Measurements from ENCODE around the gene ZNF618. TPM values are rescaled to one million over a fixed set of nuclear protein-coding genes. Genes with fewer than 3 reads are reported as not detected.

ZNF618 gene
- total RNA-seq, 1 experiment from 2014 or later, result 1.8 TPM

- no peak for DNase-seq (ENCODE audit: low read depth, low spot score)
- TF ChIP-seq POLR2AphosphoS5 (IDR thresholded peaks at IDR 0.05; ENCODE audit: low read depth, low read length) (no peak), TCF7L2 (IDR thresholded peaks at IDR 0.05; ENCODE audit: low read depth, low read length) (no peak)
- in situ Hi-C loops (cut with HindIII; ENCODE audit: low pct_unique_long_range_greater_than_20kb, low sequenced_read_pairs) (no loop called here), intact Hi-C loops (cut with micrococcal nuclease; ENCODE audit: unreplicated experiment) (no loop called here)
- Histone ChIP-seq H3K9me3 (ENCODE audit: control insufficient read depth, insufficient read depth, low read depth, low read length) (no peaks in the 10 kb centered on the region), H3K4me3 (ENCODE audit: low read depth in 2 of 2, low read length in 2 of 2) (no peak overlapping the region), H3K27me3 (ENCODE audit: control insufficient read depth, insufficient read depth, low read length) (no peaks in the 10 kb centered on the region), H3K36me3 (ENCODE audit: control insufficient read depth, insufficient read depth, low read length) (no peaks in the 10 kb centered on the region), H3K4me1 (ENCODE audit: control insufficient read depth, insufficient read depth, low read length) (no peaks in the 10 kb centered on the region), H3K27ac (ENCODE audit: low read length) (no peak overlapping the region)
- CTCF ChIA-PET, result no interaction called here
- no TSS peak for BruUV-seq (replicated peaks)
- POLR2A ChIA-PET, result no interaction called here
- ATAC-seq, result no peak
Measured at GRCh38 chr9:114000063-114000454, 124.0 kb downstream of the ZNF618 start.

- intact Hi-C loops (cut with micrococcal nuclease; ENCODE audit: unreplicated experiment) (no loop called here), in situ Hi-C loops (cut with HindIII; ENCODE audit: low pct_unique_long_range_greater_than_20kb, low sequenced_read_pairs) (no loop called here)
- Histone ChIP-seq H3K27ac (ENCODE audit: low read length) (no peak overlapping the region), H3K36me3 (ENCODE audit: control insufficient read depth, insufficient read depth, low read length) (no peaks in the 10 kb centered on the region), H3K27me3 (ENCODE audit: control insufficient read depth, insufficient read depth, low read length) (no peaks in the 10 kb centered on the region), H3K4me1 (ENCODE audit: control insufficient read depth, insufficient read depth, low read length) (no peaks in the 10 kb centered on the region), H3K4me3 (ENCODE audit: low read depth in 2 of 2, low read length in 2 of 2) (no peak overlapping the region), H3K9me3 (ENCODE audit: control insufficient read depth, insufficient read depth, low read depth, low read length) (no peaks in the 10 kb centered on the region)
- ATAC-seq, result no peak
- no peak for TF ChIP-seq CTCF (IDR thresholded peaks at IDR 0.05)
- no peak for TF ChIP-seq TCF7L2 (IDR thresholded peaks at IDR 0.05; ENCODE audit: low read depth, low read length)
- no peak for TF ChIP-seq REST (IDR thresholded peaks at IDR 0.05; ENCODE audit: insufficient read depth in 1 of 2, low read depth in 2 of 2, low read length in 1 of 2)
- TF ChIP-seq SIN3A (IDR thresholded peaks at IDR 0.05; ENCODE audit: borderline replicate concordance, insufficient read depth, low read depth, low read length), result no peak
- no peak for TF ChIP-seq POLR2AphosphoS5 (IDR thresholded peaks at IDR 0.05; ENCODE audit: low read depth, low read length)
- no peak for DNase-seq (ENCODE audit: low read depth, low spot score)
- BruUV-seq (replicated peaks), result no TSS peak
- ChIA-PET CTCF (no interaction called here), POLR2A (no interaction called here)
Measured at GRCh38 chr9:114000671-114001409, 124.7 kb downstream of the ZNF618 start.

- DNase-seq (ENCODE audit: low read depth, low spot score) (no peak), ATAC-seq (no peak)
- Histone ChIP-seq H3K4me3 (ENCODE audit: low read depth in 2 of 2, low read length in 2 of 2) (no peak overlapping the region), H3K27me3 (ENCODE audit: control insufficient read depth, insufficient read depth, low read length) (no peaks in the 10 kb centered on the region), H3K27ac (ENCODE audit: low read length) (no peak overlapping the region), H3K36me3 (ENCODE audit: control insufficient read depth, insufficient read depth, low read length) (no peaks in the 10 kb centered on the region), H3K4me1 (ENCODE audit: control insufficient read depth, insufficient read depth, low read length) (no peaks in the 10 kb centered on the region), H3K9me3 (ENCODE audit: control insufficient read depth, insufficient read depth, low read depth, low read length) (no peaks in the 10 kb centered on the region)
- no TSS peak for BruUV-seq (replicated peaks)
- CTCF ChIA-PET, result no interaction called here
- POLR2A ChIA-PET, result no interaction called here
- in situ Hi-C loops (cut with HindIII; ENCODE audit: low pct_unique_long_range_greater_than_20kb, low sequenced_read_pairs), result no loop called here
- TF ChIP-seq POLR2AphosphoS5 (IDR thresholded peaks at IDR 0.05; ENCODE audit: low read depth, low read length), result no peak
- TF ChIP-seq REST (IDR thresholded peaks at IDR 0.05; ENCODE audit: insufficient read depth in 1 of 2, low read depth in 2 of 2, low read length in 1 of 2), result no peak
- TF ChIP-seq TCF7L2 (IDR thresholded peaks at IDR 0.05; ENCODE audit: low read depth, low read length), result no peak
- intact Hi-C loops (cut with micrococcal nuclease; ENCODE audit: unreplicated experiment), result no loop called here
Measured at GRCh38 chr9:114001410-114001685, 125.2 kb downstream of the ZNF618 start.

All from Panc1 (cell line).